Esophagus muscularis mucosa (tissue), 4 donors: Measurements from ENCODE around the gene PLB1. TPM values are rescaled to one million over a fixed set of nuclear protein-coding genes. Genes with fewer than 3 reads are reported as not detected.

Source experiments
- DNase-seq: peaks from one replicate; pipeline ENCODE4 v3.0.0-alpha.2; 2017; ENCODE audit errors: extremely low spot score
- H3K27ac ChIP-seq, 4 donors: fragments of 200-600 bp; sonication (generic); replicated peaks in 1 of 4; 1 replicate in 3 of 4; 2 replicates in 1 of 4; pipeline ENCODE4 v1.5.1; 2016 to 2019; ENCODE audit warnings: mild to moderate bottlenecking in 1 of 4
- H3K27me3 ChIP-seq, 4 donors: fragments of 200-600 bp; sonication (generic); one replicate each; pipeline versions ENCODE4 v1.5.1 to v1.6.0; 2016 to 2019
- H3K36me3 ChIP-seq, 4 donors: fragments of 200-600 bp; sonication (generic); one replicate each; pipeline ENCODE4 v1.5.1; 2016 to 2019
- H3K4me1 ChIP-seq, 4 donors: fragments of 200-600 bp; sonication (generic); one replicate each; pipeline ENCODE4 v1.5.1; 2016 to 2019
- H3K4me3 ChIP-seq, 4 donors: fragments of 200-600 bp; sonication (generic); 1 replicate in 2 of 4; 2 replicates in 2 of 4; pipeline ENCODE4 v1.5.1; 2016 to 2019; ENCODE audit warnings: mild to moderate bottlenecking in 4 of 4, moderate library complexity in 1 of 4
- H3K9me3 ChIP-seq, 4 donors: fragments of 200-600 bp; sonication (generic); 1 replicate in 3 of 4; 2 replicates in 1 of 4; pipeline ENCODE4 v1.5.1; 2016 to 2019
- CTCF ChIP-seq, 3 experiments: fragments of 200-600 bp in 2 of 3; fragments of 450-650 bp in 1 of 3; sonication (generic) in 2 of 3; IDR thresholded peaks; one replicate each; pipeline ENCODE4 v1.5.1; 2017 to 2019; ENCODE audit warnings: antibody characterized with exemption in 3 of 3, mild to moderate bottlenecking in 2 of 3, moderate library complexity in 1 of 3
- EP300 ChIP-seq: sonication (generic); formaldehyde crosslinking; IDR thresholded peaks from one replicate; pipeline ENCODE4 v1.6.1; 2017; ENCODE audit warnings: antibody characterized with exemption
- POLR2A ChIP-seq: fragments of 450-650 bp; IDR thresholded peaks from one replicate; pipeline ENCODE4 v1.6.1; 2017; ENCODE audit warnings: antibody characterized with exemption, moderate library complexity, mild to moderate bottlenecking, low read depth
- POLR2AphosphoS5 ChIP-seq, 2 donors: sonication (generic); formaldehyde crosslinking; IDR thresholded peaks; one replicate each; pipeline ENCODE4 v1.6.1; 2017; ENCODE audit warnings: antibody characterized with exemption in 2 of 2
- WGBS: methylation state at CpG from one replicate; pipeline ENCODE4 v1.1.5; 2018; 5-methylcytosine and 5-hydroxymethylcytosine counted together
- intact Hi-C: fragments of 100-400 bp; cut with DNase I; formaldehyde crosslinking; loops from one replicate; pipeline ENCODE4 v1.15.1; 2023
- total RNA-seq, 4 donors: library from RNA; depleted of rRNA; stranded (reverse); fragments of >200 nt; gene quantifications; one replicate each; pipeline versions ENCODE4 v1.1.0 to v1.2.1, GENCODE V29; 2016

The PLB1 gene
- total RNA-seq, 4 donors from 2014 or later, result 2.5 to 11.1 (median 7.7) TPM

- TF ChIP-seq CTCF (IDR thresholded peaks at IDR 0.05) (no peak), EP300 (no peak), POLR2AphosphoS5 (IDR thresholded peaks at IDR 0.05) (no peak), POLR2A (no peak)
- no peak overlapping the region for H3K4me3 ChIP-seq
- DNase-seq, result no peak
Observed at GRCh38 chr2:28488858-28489575, 6.8 kb upstream of the PLB1 start.

GRCh38 chr2:28490558-28490957 is 5.3 kb upstream of the PLB1 start:
- Histone ChIP-seq H3K4me1 (no peaks in the 10 kb centered on the region), H3K27ac (no peak overlapping the region), H3K4me3 (no peak overlapping the region), H3K9me3 (no peaks in the 10 kb centered on the region), H3K27me3 (no peaks in the 10 kb centered on the region), H3K36me3 (no peaks in the 10 kb centered on the region)
- no peak for TF ChIP-seq CTCF (IDR thresholded peaks at IDR 0.05)
- no peak for TF ChIP-seq POLR2AphosphoS5 (IDR thresholded peaks at IDR 0.05)
- TF ChIP-seq EP300, result no peak
- no peak for TF ChIP-seq POLR2A
- intact Hi-C loops, result no loop called here
- DNase-seq, result no peak
- 80% methylated on average over 3 of the region's 7 CpGs for WGBS

More at GRCh38 chr2:28488858-28489575, 6.8 kb upstream of the PLB1 start:
- H3K4me1 ChIP-seq, result no peaks in the 10 kb centered on the region
- no peak overlapping the region for H3K27ac ChIP-seq
- intact Hi-C loops, result no loop called here
- no peaks in the 10 kb centered on the region for H3K27me3 ChIP-seq
- H3K36me3 ChIP-seq, result no peaks in the 10 kb centered on the region
- WGBS, result 17% methylated on average over 1 of the region's 4 CpGs
- H3K9me3 ChIP-seq, result no peaks in the 10 kb centered on the region

- no peak overlapping the region for H3K27ac ChIP-seq
- no peaks in the 10 kb centered on the region for H3K4me1 ChIP-seq
- TF ChIP-seq POLR2AphosphoS5 (IDR thresholded peaks at IDR 0.05) (no peak), POLR2A (no peak)
- WGBS, result 93% methylated on average over 1 of the region's 1 CpG
- H3K36me3 ChIP-seq, result no peaks in the 10 kb centered on the region
- no peak for DNase-seq
- H3K4me3 ChIP-seq, result no peak overlapping the region
- H3K27me3 ChIP-seq, result no peaks in the 10 kb centered on the region
- intact Hi-C loops, result no loop called here
- H3K9me3 ChIP-seq, result no peaks in the 10 kb centered on the region
Observed at GRCh38 chr2:28492282-28492681, 3.6 kb upstream of the PLB1 start.

GRCh38 chr2:28493636-28494035 is 2.2 kb upstream of the PLB1 start:
- intact Hi-C loops, result no loop called here
- 90% methylated on average over 6 of the region's 6 CpGs for WGBS
- Histone ChIP-seq H3K27ac (no peak overlapping the region), H3K27me3 (no peaks in the 10 kb centered on the region), H3K4me1 (no peaks in the 10 kb centered on the region), H3K36me3 (no peaks in the 10 kb centered on the region), H3K9me3 (no peaks in the 10 kb centered on the region), H3K4me3 (no peak overlapping the region)
- TF ChIP-seq EP300 (no peak), POLR2AphosphoS5 (IDR thresholded peaks at IDR 0.05) (no peak), CTCF (IDR thresholded peaks at IDR 0.05) (no peak), POLR2A (no peak)
- DNase-seq, result no peak

GRCh38 chr2:28496781-28497180 is 921 bp downstream of the PLB1 start:
- 86% methylated on average over 4 of the region's 4 CpGs for WGBS

More at GRCh38 chr2:28496781-28497180, 921 bp downstream of the PLB1 start:
- TF ChIP-seq EP300, result no peak
- TF ChIP-seq POLR2A, result no peak
- TF ChIP-seq POLR2AphosphoS5 (IDR thresholded peaks at IDR 0.05), result no peak
- TF ChIP-seq CTCF (IDR thresholded peaks at IDR 0.05), result no peak
- no peaks in the 10 kb centered on the region for H3K36me3 ChIP-seq
- no peak for DNase-seq
- no peak overlapping the region for H3K27ac ChIP-seq
- intact Hi-C loops, result no loop called here
- H3K4me3 ChIP-seq, result no peak overlapping the region
- no peaks in the 10 kb centered on the region for H3K9me3 ChIP-seq
- H3K27me3 ChIP-seq, result no peaks in the 10 kb centered on the region
- H3K4me1 ChIP-seq, result no peaks in the 10 kb centered on the region
